GM18858 (cell line): Measurements from ENCODE around the gene PIK3R3.

Experiments
- ATAC-seq: cut with Tn5 transposase; IDR thresholded peaks from one replicate; pipeline ENCODE4 v1.9.1; 2021; ENCODE audit not compliant: unreplicated experiment

PIK3R3 gene

DNA sequence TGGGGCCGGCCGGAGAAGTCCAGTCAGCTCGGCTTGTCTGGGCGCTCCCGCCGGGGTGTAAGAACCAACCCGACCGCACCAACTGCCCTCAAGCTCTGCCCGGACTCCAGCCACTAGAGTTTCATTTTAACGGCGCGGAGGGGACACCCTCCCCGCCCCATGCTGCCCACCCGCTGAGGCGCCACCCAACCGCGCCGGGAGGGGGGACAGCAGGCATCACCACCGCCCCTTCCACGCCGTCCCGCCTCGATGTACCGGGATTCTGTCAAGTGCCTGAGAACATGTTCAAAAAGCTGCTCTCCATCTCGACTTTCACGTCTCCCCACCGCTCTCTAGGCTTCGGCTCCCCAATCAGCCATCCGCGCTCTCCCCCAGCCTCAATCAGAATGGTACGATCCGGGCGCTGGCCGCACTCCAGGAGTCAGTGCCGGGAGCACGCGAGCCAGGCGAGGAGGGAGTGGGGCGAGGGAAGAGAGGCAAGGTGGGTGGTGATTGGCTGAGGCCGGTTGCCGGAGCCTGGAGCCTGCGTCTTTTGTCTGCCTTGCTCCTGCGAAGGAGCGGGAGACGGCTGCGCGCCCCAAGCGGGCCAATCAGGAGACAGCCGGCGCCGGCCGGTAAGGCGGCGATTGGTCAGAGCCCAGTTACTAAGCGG is at the start of gene PIK3R3:
Gene PIK3R3, minus strand, starts transcription at position 101 of the 652 bp plus-strand sequence. CDS start 677 bp downstream, outside the sequence.
- ATAC-seq = peak; percentile 62

DNA sequence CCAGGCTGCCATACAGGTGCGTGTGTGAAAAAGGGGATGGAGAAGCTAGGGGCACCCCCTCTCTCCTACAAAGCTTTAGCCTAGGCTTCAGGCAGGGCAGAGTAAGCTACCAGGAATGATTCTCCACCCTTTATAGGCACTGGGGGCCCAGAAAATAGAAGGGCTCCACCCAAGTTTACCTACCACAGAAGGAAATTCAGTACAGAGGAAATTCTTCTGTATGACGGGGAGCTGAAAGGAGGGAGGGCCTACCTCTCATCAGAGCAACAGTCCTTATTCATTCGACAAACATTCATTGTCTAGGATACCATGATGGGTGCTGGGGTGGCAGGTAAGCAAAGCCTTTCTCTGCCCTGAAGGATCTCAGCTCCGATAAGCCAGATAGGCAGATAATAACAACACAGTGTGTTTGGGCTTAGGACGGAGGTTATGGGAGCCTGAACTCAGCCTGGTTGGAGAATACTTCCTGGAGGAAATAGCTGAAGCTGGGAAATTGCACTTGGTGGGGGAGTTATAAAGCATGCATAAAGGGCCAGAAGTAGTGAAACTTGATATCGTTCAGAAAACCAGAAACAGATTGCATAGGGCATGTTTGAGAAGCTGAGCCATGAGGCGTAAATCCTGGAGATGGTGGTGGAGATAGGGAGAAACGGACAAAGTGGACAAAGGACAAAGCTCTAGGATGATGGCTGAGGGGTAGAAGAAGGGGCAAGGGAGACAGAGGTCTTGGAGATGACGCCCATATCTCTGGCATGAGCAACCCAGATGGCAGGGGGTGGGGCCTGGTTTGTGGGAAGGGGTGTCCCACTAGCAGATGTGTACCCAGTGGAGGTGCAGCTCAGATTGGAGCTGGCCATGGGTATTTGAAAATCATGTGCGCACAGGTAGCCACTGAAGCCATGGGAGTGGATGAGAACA is 49.2 kb upstream of the PIK3R3 start:
- ATAC-seq = no peak

DNA sequence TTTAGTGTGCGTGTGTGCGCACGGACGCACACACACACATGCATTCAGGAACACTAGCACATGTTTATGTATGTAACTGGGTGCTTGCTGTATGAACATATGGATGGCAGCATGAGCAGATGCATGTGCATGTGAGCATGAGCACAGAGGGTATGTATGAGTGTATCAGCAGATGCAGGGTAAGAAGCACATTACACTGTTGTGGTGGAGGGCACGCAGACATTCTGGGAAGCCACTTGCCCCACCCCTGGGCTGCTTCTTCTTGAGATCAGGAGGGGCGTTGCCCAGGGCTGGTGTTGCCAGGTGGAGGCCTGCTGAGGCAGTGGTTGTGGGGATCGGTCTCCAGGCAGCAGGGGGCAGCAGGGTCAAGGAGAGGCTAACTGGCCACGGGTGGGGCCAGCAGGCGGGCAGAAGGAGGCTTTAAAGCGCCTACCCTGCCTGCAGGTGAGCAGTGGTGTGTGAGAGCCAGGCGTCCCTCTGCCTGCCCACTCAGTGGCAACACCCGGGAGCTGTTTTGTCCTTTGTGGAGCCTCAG is 47.7 kb upstream of the PIK3R3 start:
- no peak for ATAC-seq

DNA sequence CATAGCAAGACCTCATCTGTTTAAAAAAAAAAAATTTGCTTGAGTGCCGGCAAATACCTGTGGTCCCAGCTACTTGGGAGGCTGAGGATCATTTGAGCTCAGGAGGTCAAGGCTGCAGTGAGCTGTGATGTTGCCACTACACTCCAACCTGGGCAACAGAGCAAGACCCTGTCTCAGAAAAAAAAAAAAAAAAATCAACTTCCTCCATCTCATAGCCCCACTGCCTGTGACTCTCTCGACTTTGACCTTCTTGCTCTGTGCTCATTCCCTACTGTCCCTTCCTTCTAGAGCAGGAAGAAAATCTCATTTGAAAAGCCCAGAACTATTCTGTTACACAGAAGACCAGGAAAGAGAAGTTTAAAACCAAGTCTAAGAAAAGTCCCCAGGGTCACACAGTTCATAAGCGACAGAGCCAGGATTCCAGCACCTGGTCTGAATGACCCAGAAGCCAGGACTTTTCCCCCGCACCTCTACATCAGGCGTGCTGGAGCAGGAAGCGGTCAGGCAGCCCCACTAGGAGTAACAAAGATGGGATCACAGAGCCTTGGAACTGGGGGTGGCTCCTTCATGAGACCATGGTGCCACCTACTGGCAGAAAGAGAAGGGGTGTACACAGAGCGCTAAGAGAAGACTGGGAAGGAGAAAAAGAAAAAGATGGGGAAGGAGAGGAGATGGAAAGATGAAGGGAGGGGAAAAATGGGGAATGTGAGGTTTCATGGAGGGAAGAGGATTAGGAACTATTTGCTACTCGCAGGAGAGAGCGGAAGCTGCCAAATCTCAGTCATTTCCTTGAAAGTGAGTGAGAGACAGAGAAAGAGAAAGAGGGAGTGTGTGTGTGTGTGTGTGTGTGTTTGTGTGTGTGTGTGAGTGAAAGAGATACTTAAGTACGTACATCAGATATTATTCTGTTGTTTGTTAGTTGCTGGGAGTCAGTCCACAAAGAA is 47.0 kb upstream of the PIK3R3 start:
- no peak for ATAC-seq

DNA sequence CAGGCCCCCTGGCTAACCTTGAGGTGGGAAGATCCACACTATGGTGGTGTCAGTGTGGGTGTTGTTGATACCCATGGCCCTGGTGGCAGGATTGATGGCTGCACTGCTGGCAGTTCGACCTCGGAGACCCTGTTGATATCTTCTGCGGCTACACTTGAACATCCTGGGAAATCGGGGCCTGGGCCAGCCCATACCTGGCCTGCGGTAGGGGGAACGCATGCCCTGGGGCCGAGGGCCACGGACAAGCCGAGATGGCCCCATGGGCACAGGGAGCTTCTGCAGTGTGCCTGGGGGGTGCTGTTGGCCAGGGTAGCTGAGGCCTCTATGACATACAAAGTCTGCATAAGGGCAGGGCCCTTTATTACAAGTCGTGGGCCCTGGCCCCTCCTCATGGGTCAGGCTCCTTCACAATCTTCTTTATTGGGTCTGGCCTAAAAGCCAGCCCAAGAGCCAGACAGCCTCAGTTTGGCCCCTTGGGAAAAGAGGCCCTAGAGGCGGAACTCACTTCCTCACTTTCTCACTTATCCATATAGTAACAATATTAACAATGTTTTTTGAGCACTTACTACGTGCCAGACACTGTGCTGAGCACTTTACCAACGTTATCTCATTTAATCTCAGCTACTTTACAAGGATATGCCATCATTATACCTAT is 43.9 kb upstream of the PIK3R3 start, which contains the start of gene P3R3URF:
Gene P3R3URF, minus strand, starts transcription at position 278 of the 655 bp plus-strand sequence. Its CDS starts 17 bp downstream, at position 261.
- no peak for ATAC-seq

DNA sequence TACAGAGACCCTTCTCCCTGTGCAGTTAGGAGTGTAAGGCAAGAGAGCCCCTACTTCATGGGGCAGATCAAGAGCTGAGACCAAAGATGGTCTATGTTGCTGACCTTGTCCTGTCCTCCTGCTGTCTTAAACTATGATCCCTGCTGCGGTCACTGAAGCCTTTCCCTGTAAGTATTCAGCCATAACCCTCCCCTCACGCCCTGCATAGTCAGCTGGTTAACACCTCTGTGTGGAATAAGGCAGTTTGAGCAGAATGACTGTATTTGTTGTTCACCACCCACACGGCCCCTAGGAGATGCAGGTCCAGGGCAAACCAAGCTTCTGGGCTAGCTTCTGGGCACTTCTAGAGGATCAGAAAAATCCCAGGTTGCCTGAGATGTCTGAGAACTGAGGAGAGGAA is 42.8 kb upstream of the PIK3R3 start:
- ATAC-seq = no peak

DNA sequence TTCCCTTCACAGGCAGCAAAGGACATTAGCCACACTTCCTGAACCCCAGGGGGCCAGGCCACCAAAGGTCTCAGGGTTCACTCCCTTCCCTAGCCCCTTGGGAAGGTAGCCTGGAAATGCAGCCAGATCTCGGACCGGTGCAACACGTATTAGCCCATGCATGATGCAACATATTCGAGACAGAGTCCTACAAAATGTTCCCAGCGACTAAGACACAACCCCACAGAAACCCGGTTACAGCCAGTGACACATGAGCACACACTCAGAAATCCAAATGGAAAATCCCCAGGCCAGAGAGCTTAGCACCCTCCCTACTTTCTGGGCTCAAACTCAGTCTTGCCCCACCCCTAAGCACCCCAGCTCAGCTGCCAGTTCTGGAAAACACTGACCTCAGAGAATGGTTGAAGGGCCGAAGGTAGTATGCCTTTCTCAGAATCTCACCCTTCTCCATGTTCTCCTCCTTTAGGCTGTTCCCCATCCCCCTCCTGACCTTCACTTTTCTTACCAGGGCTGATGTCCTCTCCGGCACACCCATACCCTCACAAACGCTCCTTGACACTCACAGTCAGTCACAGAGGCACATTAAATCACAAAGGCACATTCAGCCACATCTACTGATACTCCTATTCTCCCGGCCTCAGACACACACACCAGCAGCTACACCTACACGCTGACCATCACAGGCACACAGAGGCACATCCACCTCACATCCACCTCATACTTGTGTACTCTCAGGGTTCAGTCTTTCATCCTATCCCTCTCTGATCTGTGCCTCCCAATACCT is 42.2 kb upstream of the PIK3R3 start, which contains the start of gene TSPAN1:
Gene TSPAN1, plus strand, starts transcription at position 640 of the 784 bp plus-strand sequence. CDS start 6,021 bp downstream, outside the sequence.
- ATAC-seq = no peak

DNA sequence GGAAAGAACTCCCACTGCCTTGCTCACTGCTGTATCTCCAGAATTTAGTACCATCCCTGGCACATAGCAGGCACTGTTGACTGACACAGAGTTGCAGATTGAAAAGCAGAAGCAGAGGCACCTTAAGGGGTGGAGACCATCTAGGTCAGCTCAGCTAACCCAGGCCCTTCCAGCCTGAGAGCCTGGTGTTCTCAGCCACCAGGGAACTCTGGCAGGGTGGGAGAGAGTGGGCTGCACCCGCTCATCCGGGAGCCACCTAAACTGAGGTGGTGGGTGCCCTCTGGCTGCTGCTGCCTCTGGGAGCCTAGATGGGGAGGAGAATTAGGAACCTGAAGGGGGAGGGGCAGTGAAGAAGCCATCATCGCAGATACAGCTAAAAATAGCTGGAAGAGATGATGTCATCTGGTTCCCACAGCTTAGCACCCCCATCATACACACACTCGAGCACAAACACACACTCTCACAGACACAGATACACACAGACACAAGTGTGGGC is 41.0 kb upstream of the PIK3R3 start:
- no peak for ATAC-seq

DNA sequence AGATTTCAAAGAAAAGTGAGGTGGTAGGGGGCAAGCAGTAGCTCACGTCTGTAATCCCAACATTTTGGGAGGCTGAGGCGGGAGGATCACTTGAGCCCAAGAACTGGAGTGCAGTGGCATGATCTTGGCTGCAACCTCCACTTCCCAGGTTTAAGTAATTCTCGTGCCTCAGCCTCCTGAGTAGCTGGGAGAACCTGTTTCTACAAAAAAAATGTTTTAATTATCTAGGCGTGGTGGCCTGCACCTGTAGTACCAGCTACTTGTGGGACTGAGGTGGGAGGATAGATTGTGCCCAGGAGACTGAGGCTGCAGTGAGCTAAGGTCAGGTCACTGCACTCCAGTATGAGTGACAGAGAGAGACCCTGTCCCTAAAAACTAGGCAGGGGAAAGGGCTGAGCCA is 39.9 kb upstream of the PIK3R3 start:
- no peak for ATAC-seq

DNA sequence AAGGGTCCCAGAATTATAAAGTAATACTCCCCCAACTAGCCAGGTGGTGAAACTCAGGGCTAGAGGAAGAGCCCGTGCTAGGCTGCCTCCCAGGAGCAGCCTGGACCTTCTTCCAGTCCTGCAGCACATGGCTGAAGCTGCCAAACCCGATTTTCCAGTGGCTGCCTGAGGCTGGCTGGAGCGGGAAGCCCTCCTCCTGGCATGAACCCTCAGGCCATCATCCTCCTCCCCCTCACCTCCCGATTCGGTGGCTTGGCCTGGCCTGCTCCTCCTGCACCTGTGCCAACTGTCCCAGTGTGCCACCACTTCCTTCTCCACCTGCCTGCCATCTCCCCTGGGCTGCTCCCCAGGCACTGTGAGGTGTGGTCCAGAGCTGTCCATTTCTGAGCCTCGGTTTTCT is 39.4 kb upstream of the PIK3R3 start:
- no peak for ATAC-seq

DNA sequence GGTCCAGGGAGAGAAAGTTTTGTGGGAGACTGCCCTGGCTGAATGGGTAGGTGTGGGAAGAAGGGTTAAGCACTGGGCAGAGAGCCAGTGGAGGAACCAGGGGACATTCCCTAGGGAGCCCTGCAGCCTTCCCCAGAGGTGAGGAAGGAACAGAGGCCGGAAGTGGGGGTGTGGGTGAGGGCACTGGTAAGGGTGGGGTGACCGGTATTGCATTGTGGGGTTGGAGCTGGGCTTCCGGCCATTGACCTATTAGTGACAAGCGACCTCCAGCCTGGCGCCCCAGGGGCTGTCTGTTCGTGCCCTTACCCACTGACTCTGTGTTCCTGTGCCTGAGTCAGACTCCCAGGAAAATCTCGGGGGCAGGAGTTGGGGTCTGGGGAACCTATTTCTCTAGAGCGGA is 38.9 kb upstream of the PIK3R3 start:
- no peak for ATAC-seq

DNA sequence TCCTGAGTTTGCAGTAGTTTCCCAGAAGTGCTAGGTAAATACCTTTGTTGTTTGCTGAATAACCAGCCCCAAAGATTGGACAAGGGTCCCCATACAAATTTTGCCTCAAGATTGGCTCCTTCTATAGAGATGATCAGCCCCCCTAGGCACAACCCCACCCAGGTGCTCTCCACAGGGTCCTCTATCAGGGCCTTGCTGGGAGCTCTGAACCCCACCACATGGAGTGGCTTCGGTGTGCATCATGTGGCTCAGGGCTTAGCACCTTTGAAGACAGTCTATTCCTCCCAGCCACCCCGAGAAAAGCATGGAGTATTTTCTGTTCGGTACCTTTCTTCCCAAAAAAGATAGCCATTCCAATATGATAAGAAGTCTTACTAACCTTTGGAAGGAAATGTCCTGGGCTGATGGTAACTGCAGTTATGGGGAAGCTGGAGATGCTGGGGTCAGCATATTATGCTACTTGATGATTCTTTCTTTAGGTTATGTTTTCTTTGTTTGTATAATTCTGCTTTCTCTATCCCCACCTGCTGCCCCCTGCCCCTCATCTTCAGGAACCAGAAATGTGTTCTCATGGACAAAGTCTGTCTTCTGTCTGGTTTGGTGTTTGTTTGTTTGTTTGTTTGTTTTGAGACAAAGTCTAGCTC is 37.5 kb upstream of the PIK3R3 start:
- ATAC-seq = no peak

DNA sequence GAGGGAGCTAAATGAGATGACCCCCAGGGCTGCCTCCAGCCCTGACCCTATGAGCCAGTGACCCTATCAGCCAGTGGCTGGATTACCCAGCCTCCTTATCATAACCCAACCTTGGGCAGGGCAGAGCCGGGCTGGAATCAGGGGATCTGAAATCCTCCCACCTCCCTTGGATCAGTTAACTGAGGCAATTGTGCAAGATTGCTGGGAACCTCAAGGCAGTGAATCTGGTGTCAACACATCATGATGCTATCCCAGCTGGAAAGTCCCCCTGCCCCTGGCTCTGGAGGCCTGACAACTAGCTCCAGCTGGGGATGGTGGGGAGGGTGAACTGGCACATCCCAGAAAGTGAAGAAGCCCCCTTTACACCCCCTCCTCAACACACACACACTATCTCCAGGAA is 36.0 kb upstream of the PIK3R3 start:
- no peak for ATAC-seq

DNA sequence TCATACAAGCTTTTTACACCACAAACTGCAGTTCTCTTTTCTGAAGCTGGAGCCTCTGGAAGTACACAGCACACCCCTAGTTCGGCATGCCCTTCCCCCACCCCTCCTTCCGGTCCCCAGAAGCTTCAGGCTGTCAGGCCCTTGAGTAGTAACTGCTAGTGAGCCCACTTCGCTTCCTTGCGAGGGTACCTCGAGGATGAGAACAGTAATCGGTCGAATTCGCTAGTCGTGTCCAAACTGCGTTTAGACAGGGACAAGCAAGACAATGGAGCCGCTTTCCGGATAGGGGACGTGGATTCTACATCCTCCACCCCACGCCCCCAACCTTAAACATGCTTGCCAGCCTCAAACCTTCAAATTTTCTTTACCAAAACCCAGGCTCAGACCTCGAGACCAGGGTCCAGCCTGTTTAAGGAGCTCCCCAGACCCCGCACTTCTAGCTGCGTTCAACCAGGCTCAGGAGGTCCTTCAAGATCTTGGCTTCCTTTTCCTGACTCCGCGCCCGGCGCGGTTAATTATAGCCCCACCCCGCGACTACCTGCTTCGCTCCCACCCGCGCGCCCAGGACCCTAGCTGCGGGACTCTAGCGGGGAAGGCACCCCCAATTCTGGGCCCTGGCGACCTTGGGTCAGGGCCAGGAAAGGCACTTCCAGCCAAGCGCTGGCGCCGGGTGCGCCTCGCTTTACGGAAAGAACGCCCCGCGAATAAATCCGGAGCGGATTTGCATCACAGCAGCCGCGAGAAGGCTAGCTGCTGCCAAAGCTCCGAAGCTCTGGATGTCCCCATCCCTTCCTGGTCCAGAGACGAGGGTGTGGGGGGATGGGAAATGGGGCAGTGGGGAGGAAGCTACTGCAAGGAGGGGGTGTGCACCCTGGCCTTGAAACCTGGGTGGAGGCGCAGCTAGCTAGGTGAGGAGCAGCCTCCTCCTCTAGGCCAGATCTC is 34.4 kb upstream of the PIK3R3 start:
- no peak for ATAC-seq

DNA sequence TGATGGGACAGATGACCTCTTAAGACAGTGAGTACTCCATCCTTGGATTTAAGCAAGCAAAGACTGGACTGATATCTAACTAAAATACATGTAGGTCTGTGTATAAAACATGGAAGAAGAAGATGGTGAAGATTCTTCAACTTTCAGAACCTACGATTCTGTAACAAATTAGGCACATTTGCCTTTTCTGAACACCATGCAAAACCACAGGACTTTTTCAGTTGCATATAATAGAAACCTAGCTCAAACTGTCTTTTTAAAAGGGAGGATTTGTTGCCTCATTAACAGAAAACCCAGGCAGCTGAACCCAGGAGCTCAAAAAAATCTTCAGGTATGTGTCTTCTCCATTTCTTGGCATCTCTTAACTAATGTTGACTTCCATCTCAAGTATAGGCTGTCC is 27.8 kb upstream of the PIK3R3 start:
- no peak for ATAC-seq

DNA sequence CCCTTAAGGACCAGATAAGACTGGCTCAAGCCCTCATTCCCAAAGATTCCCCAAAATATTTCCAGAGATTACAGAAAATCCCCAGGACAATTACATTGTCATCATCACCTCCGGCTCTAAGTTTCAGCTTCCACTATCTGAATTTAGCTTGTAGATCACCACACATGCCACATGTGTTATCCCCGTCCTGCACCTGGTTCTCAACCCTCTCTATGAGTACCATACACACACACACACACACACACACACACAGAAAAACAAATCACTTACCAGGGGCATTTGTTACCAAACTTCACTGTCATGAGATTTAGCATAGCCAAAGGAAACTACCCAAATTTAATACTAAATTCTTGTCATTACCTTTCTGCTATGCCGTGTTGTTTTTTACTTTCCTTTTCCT is 27.1 kb upstream of the PIK3R3 start:
- ATAC-seq = no peak
